IPS-18c (cell line): ENCODE data around the gene RIIAD1.

Experiments
- H3K4me3 ChIP-seq: 2 replicates; pipeline ENCODE4 v1.7.0; 2013; ENCODE audit warnings: low read depth, mild to moderate bottlenecking, low read length, moderate library complexity; ENCODE audit not compliant: insufficient read depth
- H3K9me3 ChIP-seq: one replicate; pipeline ENCODE4 v1.6.1; 2013; ENCODE audit warnings: mild to moderate bottlenecking, low read length, moderate library complexity; ENCODE audit not compliant: control insufficient read depth, insufficient read depth

Gene RIIAD1

DNA sequence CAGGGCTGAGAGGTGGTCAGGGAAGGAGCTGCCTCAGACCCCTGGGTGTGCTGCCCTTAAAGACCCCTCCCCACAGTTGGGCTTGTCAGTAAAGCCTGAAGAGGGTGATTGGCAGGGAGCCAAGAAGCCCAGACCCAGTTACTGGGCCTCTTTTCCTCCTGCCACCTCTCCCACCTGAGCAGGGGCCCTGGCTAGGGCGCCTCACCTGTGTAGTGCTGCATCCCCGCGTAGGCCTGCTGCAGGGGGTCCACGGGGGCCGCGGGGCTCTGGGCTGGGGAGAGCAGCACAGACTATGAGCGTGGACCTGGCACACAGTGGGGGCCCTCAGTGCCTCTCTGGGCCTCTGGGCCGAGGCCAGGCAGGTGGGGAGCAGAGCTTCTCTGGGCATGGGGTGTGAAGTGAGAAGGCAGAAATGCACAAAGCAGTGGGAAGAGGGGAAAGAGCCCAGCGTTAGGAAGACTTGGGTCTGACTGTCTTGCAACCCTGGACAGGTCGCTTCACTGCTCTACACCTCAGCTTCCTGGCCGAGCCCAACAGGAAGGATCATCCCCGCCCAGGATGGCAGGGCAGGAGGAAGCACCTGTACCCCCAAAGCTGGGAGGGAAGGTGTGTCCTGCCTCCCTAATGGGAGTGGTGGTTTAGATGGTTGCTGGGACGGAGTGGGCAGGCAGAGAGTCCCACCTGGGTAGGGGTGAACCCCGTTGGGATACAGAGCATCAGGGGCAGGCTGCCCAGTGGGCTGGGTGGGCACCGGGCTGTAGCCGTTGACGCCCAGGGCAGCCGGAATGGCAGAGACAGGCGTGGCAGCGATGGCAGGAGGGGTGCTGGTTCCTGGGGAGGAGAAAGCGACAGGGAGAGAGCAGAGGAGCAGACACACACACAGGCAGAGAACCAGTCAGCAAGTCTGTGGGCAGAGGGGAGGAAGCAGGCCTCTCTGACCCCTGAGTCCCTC, 14.6 kb upstream of the RIIAD1 start:
- Histone ChIP-seq H3K4me3 (no peak overlapping the region), H3K9me3 (no peaks in the 10 kb centered on the region)

GRCh38 chr1:151707541-151708065, 13.7 kb upstream of the RIIAD1 start:
- H3K4me3 ChIP-seq = no peak overlapping the region
- no peaks in the 10 kb centered on the region for H3K9me3 ChIP-seq

DNA sequence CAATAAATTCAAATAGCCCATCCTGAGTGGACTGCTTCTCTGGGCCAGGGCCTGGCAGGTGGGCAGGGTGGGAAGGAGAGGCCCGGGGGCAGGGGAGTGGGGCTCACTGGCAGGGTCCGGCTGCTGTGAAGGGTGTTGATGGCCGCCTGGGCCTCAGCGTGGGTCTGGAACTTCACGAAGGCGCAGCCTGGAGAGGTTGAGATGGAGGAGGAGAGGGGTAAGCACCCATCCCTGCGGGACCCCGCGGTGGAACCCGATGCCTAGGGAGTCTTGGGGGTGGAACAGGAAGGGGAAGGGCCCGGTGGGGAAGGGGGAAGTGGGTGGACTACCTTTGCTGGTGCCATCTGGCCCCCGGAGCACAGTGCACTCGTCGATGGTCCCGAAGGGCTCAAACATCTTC, 12.4 kb upstream of the RIIAD1 start:
- no peak overlapping the region for H3K4me3 ChIP-seq
- H3K9me3 ChIP-seq = no peaks in the 10 kb centered on the region

GRCh38 chr1:151710187-151710840, 11.0 kb upstream of the RIIAD1 start:
- no peaks in the 10 kb centered on the region for H3K9me3 ChIP-seq
- no peak overlapping the region for H3K4me3 ChIP-seq

- Histone ChIP-seq H3K9me3 (no peaks in the 10 kb centered on the region), H3K4me3 (no peak overlapping the region)
Observed at GRCh38 chr1:151711044-151711800, 10.1 kb upstream of the RIIAD1 start.

GRCh38 chr1:151711951-151712350, 9.4 kb upstream of the RIIAD1 start:
- Histone ChIP-seq H3K4me3 (no peak overlapping the region), H3K9me3 (no peaks in the 10 kb centered on the region)

DNA sequence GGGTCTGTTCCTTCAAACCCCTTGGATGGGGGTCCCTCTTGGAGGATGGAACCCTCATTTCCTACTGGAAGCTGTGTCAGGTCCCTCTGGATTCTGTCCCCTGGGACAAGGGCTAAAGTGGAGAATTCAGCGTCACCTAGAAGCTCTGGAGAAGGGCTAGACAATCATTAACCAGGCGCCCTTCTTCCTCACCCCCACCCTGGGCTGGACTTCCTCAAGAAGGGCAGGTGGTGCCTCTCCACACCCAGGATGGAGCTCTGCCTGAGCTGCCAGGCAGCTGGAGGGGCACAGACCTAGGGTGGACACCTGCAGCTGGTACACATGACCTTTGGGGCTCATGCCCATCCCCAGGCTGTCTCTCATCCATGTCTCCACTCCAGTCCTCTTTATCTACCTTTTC, 8.3 kb upstream of the RIIAD1 start:
- Histone ChIP-seq H3K4me3 (no peak overlapping the region), H3K9me3 (no peaks in the 10 kb centered on the region)

DNA sequence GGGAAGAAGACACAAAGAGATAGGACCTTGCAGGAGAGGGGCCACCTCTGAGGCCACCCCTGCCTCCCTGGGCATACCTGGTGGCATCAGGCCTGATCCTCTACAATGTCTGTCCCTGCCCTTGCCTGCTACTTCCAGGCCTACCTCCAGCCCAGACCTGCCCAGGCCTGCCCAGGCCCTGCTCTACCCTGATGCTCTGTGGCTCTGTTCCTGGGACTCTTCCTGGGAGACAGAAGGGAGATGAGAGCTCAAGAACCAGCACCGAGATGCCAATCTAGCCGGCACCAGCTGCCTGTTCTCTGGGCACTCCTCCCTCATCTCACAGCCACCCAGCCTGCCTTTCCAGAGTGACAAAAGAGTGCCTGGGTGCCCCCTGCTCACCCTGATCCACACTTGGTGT, 7.4 kb upstream of the RIIAD1 start:
- Histone ChIP-seq H3K9me3 (no peaks in the 10 kb centered on the region), H3K4me3 (no peak overlapping the region)

GRCh38 chr1:151714820-151715725, 6.2 kb upstream of the RIIAD1 start:
- Histone ChIP-seq H3K9me3 (no peaks in the 10 kb centered on the region), H3K4me3 (no peak overlapping the region)

- Histone ChIP-seq H3K4me3 (peak overlapping the region; percentile 56), H3K9me3 (no peaks in the 10 kb centered on the region)
Observed at GRCh38 chr1:151715726-151716404, 5.5 kb upstream of the RIIAD1 start.

DNA sequence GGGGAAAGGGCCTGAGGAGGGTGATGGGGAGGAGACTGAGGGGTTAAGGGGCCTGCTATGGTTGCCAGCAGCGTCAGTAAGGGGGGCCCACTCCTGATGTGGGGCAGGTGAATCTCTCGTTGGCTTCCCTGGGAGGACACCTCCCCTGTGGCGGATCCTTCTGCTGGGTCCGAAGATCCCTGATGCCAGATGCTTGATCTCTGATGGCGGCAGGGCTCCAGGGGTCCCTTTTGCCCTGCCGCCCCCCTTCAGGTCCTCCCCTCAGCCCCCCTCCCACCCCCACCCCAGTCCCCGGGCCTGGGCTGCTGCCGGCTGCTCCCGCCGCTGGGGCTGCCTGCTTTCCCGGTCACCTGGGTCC, 4.9 kb upstream of the RIIAD1 start:
- H3K9me3 ChIP-seq = no peaks in the 10 kb centered on the region
- peak overlapping the region; percentile 56 for H3K4me3 ChIP-seq

- Histone ChIP-seq H3K4me3 (peak within 1 kb of the TSS; percentile 56), H3K9me3 (no peaks in the 10 kb centered on the region)
Observed at GRCh38 chr1:151716771-151717631, 4.3 kb upstream of the RIIAD1 start, which contains the start of gene CELF3. TSS of gene CELF3 (minus strand) at chr1:151716803. CDS start at chr1:151716020, 783 bp downstream.

- Histone ChIP-seq H3K9me3 (no peaks in the 10 kb centered on the region), H3K4me3 (no peak overlapping the region)
Observed at GRCh38 chr1:151718011-151718431, 3.3 kb upstream of the RIIAD1 start.

GRCh38 chr1:151718666-151719065, 2.7 kb upstream of the RIIAD1 start:
- Histone ChIP-seq H3K9me3 (no peaks in the 10 kb centered on the region), H3K4me3 (no peak overlapping the region)

GRCh38 chr1:151720125-151720524, 1.2 kb upstream of the RIIAD1 start:
- Histone ChIP-seq H3K4me3 (no peak overlapping the region), H3K9me3 (no peaks in the 10 kb centered on the region)
